ENCODE data around the gene APBB2.

DNA sequence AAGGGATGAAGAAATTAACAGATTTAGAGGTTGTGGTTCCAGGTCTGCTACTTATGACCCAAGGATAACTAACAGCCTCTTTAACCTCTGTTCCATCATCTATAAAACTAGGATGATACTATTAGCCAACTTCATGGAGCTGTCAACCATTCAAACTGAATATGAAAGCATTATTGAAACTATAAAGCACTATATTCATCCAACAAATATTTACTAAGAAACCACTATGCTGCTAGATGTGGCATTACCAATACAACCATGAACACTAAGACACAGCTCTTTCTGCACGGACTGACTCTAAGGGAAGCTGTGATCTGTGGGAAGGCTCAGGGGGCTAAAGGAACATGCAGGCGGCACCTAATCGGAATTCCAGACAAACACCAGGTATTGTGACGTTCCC, 66.0 kb downstream of the APBB2 start:
- no peak for TF ChIP-seq GATA2 (IDR thresholded peaks at IDR 0.05; ENCODE audit: low read depth, low read length)
- no peak for TF ChIP-seq GATA3 (IDR thresholded peaks at IDR 0.05; ENCODE audit: low read depth, low read length)
